ENCODE data around the gene CUEDC1.
"Not testable (repeated sequence)": the region's sequence is repeated elsewhere in the genome, so short reads cannot be mapped to it uniquely, and the experiment has no call there.

Gene CUEDC1

GRCh38 chr17:57846056-57846945 lies 108.9 kb downstream of the CUEDC1 start:
- not testable (repeated sequence) for DNase-seq (ENCODE audit: low read depth in 3 of 3, low spot score in 1 of 3)

DNA sequence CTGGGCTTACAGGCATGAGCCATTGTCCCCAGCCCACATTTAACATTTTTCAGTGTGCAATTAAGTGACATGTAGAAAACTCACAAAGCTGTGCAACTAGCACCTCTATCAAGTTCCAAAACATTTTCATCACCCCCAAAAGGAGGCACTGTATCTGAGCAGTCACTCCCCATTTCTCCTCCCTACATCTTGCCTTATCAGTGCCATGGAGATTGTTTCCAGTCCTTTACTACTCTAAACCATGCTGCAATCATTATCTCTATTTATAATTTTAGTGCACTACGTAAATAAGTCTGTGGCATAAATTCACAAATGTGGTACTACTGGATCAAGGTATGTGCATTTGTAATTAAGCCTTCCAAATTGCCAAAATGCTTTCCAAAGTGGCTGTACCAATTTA lies 112.9 kb downstream of the CUEDC1 start:
- DNase-seq (ENCODE audit: low read depth in 3 of 3, low spot score in 1 of 3): no peak

- DNase-seq (ENCODE audit: low read depth in 3 of 3, low spot score in 1 of 3): no peak
Measured at GRCh38 chr17:57839571-57839923, 115.7 kb downstream of the CUEDC1 start.

DNA sequence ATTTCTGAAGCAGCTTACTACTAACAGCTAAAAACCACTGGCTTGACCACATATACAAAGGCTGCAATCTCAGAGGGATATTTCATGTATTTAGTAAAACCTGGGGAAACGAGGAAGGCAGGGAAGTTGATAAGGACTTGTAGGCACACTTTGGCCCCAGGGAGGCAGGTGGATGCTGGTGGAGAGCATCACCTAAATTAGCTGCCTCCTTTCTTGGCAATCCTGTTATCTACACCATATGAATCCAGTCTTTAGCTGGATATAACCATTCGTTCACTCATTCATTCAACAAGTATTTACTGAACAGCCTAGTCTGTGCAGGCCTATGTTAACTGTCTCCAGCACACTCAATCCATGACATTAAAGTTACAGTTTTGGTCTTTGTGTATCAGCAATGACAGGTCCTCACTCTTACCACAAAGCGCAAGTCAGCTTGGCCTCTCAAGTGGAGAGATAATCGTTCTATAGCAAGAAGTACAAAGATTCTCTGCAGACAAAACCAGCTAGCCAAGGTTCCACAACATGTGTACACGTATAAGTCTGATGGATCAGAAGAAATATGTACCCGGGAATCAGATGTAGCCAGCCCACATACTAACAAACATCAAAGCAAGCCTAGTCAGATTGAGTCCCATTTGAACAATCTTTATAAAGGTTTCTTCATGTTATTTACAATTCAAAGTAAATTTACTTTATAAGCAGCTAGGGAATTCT lies 116.2 kb downstream of the CUEDC1 start:
- no peak for DNase-seq (ENCODE audit: low read depth in 3 of 3, low spot score in 1 of 3)

DNA sequence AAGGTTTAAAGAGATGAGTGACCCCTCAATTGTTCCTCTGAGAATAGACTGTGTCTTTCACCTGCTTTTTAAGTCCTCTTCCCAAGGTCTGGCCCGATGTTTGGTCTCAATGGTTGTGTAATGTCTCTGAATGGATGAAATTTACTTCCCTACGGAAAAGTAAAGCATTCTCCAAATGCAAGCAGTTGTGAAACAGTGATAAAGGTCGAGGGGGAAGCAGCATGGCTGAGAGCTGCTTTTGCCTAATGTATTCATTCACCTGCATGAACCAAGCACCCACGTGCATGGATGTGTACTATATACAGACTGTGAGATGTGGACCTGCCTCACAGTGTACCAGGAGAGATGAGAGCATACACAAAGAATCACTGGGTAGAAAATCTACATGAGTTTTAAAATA lies 116.8 kb downstream of the CUEDC1 start:
- no peak for DNase-seq (ENCODE audit: low read depth in 3 of 3, low spot score in 1 of 3)

- no peak for DNase-seq (ENCODE audit: low read depth in 3 of 3, low spot score in 1 of 3)
Measured at GRCh38 chr17:57835333-57835900, 119.8 kb downstream of the CUEDC1 start.

GRCh38 chr17:57834146-57834741 lies 121.0 kb downstream of the CUEDC1 start:
- no peak for DNase-seq (ENCODE audit: low read depth in 3 of 3, low spot score in 1 of 3)

- peak; percentile 37 to 38 (median 37) for DNase-seq (ENCODE audit: low read depth in 3 of 3, low spot score in 1 of 3)
Measured at GRCh38 chr17:57833179-57833939, 121.9 kb downstream of the CUEDC1 start.

GRCh38 chr17:57832314-57833178 lies 122.7 kb downstream of the CUEDC1 start:
- no peak for DNase-seq (ENCODE audit: low read depth in 3 of 3, low spot score in 1 of 3)

GRCh38 chr17:57830880-57831279 lies 124.3 kb downstream of the CUEDC1 start:
- DNase-seq (ENCODE audit: low read depth in 3 of 3, low spot score in 1 of 3): no peak

DNA sequence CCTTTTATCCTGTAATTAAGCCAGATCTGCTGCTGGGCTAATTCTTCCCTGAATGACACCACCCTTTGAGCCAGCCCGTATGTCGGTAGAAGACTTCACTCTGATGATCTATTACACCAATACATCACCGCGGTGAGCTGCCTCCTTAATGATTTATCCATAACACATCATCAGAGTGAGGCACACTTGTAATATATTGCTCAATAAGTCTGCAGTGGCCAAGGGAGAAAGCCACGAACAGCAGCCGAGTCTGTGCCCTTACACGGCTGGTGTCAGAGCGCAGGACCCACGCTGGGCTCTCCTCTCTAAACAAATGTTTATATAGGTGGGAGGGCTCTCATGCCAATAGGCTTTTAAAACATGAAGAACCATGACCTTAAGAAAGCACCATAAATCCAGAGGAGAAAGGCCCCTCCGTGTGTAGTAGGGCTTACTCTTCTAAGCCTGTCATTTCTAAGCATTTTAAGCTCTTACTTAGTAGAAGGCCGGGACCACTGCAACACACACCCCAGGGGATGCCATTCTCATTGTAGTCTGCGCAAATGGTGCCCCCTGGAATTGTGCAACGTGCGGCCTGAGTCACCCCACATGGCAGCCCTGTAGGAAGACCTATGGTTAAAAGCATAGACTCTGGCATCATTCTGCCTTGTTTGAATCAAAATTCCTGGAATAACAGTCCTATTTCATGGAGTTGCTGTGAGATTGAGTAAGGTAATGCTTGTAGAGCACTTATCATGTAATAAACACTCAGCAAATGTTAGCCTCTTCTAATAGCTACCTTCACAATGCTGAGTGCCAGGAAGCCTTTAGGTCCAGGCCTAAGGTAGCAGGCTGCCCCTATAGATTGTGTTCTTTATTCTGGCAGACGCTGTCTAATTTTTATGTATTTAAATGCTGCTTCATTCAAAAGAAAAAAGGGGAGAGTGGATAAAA lies 131.5 kb downstream of the CUEDC1 start:
- no peak for DNase-seq (ENCODE audit: low read depth in 3 of 3, low spot score in 1 of 3)

- DNase-seq (ENCODE audit: low read depth in 3 of 3, low spot score in 1 of 3): no peak
Measured at GRCh38 chr17:57819867-57820266, 135.3 kb downstream of the CUEDC1 start.

- no peak for DNase-seq (ENCODE audit: low read depth in 3 of 3, low spot score in 1 of 3)
Measured at GRCh38 chr17:57819285-57819684, 135.9 kb downstream of the CUEDC1 start.

DNA sequence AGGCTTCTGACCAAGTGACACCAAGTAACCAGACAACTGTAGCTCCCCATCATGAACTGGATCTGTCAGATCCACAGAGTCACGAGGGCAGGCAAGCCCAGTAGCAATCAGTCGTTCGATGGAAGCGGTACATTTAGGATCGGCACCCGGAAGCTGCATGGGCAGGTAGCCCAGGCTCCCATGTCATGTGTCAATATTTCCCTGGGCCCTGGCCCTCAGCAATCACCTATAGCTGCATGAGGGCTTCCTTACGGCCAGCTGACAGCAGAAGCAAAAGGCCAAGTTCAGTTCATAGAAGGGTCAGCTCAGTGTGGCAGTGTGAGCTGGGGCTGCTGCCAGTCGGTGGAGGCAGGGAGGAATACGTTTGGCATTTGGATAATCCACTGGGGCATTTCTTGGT lies 137.1 kb downstream of the CUEDC1 start:
- no peak for DNase-seq (ENCODE audit: low read depth in 3 of 3, low spot score in 1 of 3)

- no peak for DNase-seq (ENCODE audit: low read depth in 3 of 3, low spot score in 1 of 3)
Measured at GRCh38 chr17:57817299-57817698, 137.9 kb downstream of the CUEDC1 start.

DNA sequence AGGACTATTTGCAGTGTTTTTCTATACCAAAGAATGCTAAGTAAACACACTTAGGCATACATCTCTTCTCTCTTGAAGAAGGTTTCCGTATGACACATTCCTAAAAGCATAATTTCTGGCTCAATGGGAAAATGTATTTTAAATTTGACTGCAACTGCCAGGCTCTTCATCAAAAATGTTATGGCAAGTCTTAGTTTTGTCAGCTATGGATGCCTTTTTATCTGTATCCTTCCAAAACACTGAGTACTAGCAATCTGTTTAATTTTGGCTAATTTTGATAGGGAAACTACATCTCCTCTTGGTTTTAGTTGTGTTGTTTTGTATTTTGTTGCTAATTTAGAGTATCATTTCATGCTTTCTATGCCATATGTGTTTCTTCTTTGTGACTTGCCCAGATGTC lies 140.8 kb downstream of the CUEDC1 start:
- DNase-seq (ENCODE audit: low read depth in 3 of 3, low spot score in 1 of 3): no peak

DNA sequence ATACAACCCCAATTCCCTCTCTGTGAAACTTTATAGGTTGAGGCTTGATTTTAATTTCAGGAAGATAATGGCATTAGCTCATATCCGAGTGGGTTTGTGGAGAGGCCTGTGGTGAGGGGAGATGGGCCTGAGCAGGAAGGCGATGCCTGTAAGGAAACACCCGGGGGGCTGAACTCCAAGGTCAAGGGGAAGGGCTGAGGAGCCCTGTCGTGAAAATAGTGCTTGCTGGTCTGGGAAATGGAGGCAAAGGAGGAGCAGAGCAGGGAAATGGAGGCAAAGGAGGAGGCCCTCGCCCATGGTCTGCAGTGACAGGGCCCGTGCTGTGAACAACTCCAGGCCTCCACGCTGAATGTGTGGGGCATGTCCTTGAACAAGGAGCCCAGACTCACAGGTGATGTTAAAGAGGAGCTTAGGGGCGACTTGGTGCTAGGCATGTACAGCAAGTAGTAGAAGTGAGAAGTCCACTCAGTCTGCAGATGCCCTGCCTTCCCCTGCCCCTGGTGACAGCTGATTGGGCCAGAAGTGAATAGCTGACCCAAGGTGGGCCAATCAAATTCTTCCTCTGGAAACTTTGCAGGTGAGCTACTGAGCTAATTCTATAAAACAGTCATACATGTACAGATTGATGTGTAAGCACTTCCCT lies 143.5 kb downstream of the CUEDC1 start:
- DNase-seq (ENCODE audit: low read depth in 3 of 3, low spot score in 1 of 3): no peak

Data from stimulated activated CD4-positive, alpha-beta T cell treated with anti-CD3 and anti-CD28 coated beads, TNF-alpha, amount 100 ng/mL, for 1 hour (primary cell).